ENCODE measurements around the gene ZNF598. TPM values are rescaled to one million over a fixed set of nuclear protein-coding genes. Genes with fewer than 3 reads are reported as not detected.

The ZNF598 gene
- total RNA-seq, 2 experiments from 2014 or later, result 67.8 to 77.1 TPM

DNA sequence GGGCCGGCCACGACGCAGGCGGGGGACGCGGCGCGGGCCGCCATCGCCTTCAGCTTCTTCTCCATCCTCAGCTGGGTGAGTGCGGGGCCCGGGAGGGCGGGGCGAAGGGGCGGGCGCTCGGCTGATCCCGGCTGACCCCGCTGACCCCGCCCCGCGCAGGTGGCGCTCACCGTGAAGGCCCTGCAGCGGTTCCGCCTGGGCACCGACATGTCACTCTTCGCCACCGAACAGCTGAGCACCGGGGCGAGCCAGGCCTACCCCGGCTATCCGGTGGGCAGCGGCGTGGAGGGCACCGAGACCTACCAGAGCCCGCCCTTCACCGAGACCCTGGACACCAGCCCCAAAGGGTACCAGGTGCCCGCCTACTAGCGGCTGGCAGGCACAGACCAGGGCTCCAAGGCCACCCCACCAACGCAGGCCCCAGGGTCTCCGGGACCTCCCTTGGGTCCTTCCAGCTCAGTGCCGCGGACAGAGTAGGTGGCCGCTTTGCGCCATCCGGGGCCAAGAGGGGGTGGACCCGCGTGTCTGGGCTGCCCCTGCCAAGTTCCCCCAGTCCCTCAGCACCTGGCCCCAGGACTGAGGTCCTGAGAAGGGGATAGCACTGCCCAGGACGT, 16.8 kb downstream of the ZNF598 start:
- Mint-ChIP-seq H3K36me3 (peaks cover 8% of the 10 kb centered on the region), H3K27ac (no peak overlapping the region)
- DNase-seq, result no peak

GRCh38 chr16:1991948-1992703, 17.5 kb downstream of the ZNF598 start:
- POLR2A ChIA-PET, result interaction anchor here (1.0 to 5.7 kb wide), 6 partner anchors 12 to 220 kb away, joined by 3 to 36 read pairs (median 8); partner anchors contain the start of genes EME2, MRPS34, RPS2 and TBL3
- Mint-ChIP-seq H3K36me3 (peaks cover 8% of the 10 kb centered on the region), H3K4me3 (peak overlapping the region; percentile 75), H3K4me1 (peaks cover 20% of the 10 kb centered on the region), H3K9me3 (no peaks in the 10 kb centered on the region), H3K27ac (no peak overlapping the region), H3K27me3 (peaks cover 13% of the 10 kb centered on the region)
- ATAC-seq (ENCODE audit: low read depth), result peak; percentile 76
- peak; percentile 96 for DNase-seq

More for the DNA sequence above, 16.8 kb downstream of the ZNF598 start:
- POLR2A ChIA-PET, result interaction anchor here (1.0 to 5.7 kb wide), 4 partner anchors 21 to 163 kb away, joined by 6 to 36 read pairs (median 11); partner anchors contain the start of genes RPS2, TBL3 and TRAF7
- Mint-ChIP-seq H3K27me3 (peaks cover 13% of the 10 kb centered on the region), H3K9me3 (no peaks in the 10 kb centered on the region), H3K4me1 (peaks cover 20% of the 10 kb centered on the region), H3K4me3 (no peak overlapping the region)
- ATAC-seq (ENCODE audit: low read depth), result no peak

DNA sequence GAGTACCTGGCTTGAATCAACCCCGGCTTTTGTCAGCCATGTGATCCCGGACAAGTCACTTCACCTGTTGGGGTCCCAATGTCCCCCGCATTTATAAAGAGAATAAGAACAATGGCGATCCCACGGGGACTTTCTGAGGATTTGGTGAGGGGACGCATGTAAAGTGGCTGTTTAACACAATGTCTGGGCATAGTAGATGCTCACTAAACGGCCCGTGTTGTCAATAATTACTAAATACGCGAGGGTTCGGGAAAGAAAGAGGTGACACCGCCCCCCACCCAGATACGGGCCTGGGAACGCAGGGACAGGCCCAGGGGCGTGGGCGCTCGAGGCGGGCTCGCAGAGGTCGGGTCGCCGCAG, 18.1 kb downstream of the ZNF598 start:
- ATAC-seq (ENCODE audit: low read depth) (no peak), DNase-seq (no peak)
- Mint-ChIP-seq H3K4me3 (peak overlapping the region; percentile 75), H3K36me3 (peaks cover 5% of the 10 kb centered on the region), H3K9me3 (no peaks in the 10 kb centered on the region), H3K27ac (peak overlapping the region; percentile 69), H3K27me3 (peaks cover 13% of the 10 kb centered on the region), H3K4me1 (peaks cover 18% of the 10 kb centered on the region)
- POLR2A ChIA-PET, result interaction anchor here (1.0 to 5.7 kb wide), 8 partner anchors 11 to 219 kb away, joined by 3 to 36 read pairs (median 7); partner anchors contain the start of genes EME2, MRPS34, RPS2 and TBL3

GRCh38 chr16:1991135-1991551, 18.5 kb downstream of the ZNF598 start:
- H3K27ac Mint-ChIP-seq, result peak overlapping the region; percentile 69
- peak; percentile 63 for DNase-seq
- H3K36me3 Mint-ChIP-seq, result peaks cover 5% of the 10 kb centered on the region
- ATAC-seq (ENCODE audit: low read depth), result peak; percentile 50
- H3K9me3 Mint-ChIP-seq, result no peaks in the 10 kb centered on the region
- peaks cover 13% of the 10 kb centered on the region for H3K27me3 Mint-ChIP-seq
- peak overlapping the region; percentile 75 for H3K4me3 Mint-ChIP-seq
- POLR2A ChIA-PET, result interaction anchor here (0.6 to 5.7 kb wide), 9 partner anchors 11 to 219 kb away, joined by 3 to 36 read pairs (median 4); partner anchors contain the start of genes EME2, MRPS34, RPS2 and TBL3
- H3K4me1 Mint-ChIP-seq, result peaks cover 19% of the 10 kb centered on the region

DNA sequence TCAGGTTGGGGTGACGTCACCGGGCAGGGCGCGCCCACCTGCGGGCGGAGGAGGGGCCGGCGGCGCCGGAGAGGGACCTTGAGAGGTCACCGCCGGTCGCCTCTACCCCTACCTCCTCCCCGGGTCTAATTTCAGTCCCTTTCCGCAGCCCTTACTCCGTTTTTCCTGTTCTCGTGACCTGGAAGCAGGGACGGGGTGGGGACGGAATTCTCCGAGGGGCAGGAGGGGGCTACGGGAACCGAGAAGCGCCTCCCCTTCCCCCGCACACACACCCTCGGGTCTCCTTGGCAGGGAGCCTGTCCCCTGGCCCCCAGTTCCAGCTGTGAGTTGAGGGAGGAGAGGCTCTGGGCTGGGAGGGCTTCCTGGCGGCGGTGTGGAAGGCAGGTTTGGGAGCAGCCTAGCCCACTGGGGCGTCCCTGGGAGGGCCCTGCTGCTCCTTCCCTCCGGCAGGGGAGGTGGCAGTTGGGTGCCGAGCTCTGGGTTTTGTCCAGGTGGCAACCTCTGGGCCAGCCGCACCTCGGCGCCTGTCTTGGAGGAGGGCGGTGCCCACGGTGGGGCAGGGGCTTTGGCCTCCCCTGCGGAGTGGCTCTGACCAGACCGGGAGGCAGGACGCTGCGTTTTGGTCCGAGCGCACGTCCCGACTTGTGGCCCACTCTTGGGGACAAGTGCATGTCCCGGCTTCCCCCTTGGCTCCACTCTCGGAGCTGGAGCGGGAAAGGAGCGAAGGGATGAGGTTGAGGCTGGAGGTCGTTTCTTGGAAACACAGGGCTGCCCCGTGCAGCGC, 19.1 kb downstream of the ZNF598 start:
- DNase-seq, result peak; percentile 65
- Mint-ChIP-seq H3K4me1 (peaks cover 18% of the 10 kb centered on the region), H3K4me3 (peak overlapping the region; percentile 75), H3K27ac (peak overlapping the region; percentile 67), H3K36me3 (peaks cover 5% of the 10 kb centered on the region), H3K27me3 (peaks cover 13% of the 10 kb centered on the region), H3K9me3 (no peaks in the 10 kb centered on the region)
- no peak for ATAC-seq (ENCODE audit: low read depth)
- POLR2A ChIA-PET, result interaction anchor here (0.6 to 5.7 kb wide), 9 partner anchors 10 to 218 kb away, joined by 3 to 36 read pairs (median 4); partner anchors contain the start of genes EME2, MRPS34, RPS2 and TBL3

DNA sequence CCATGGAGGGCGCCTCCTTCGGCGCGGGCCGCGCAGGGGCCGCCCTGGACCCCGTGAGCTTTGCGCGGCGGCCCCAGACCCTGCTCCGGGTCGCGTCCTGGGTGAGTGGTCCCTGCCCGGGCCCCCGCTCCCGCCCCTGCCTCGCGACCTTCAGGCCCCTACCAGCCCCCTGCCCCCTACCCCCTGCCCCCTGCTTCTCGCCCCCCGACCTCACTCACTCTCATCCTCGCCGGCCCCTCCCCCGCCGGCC, 19.6 kb downstream of the ZNF598 start:
- DNase-seq (no peak), ATAC-seq (ENCODE audit: low read depth) (no peak)
- peaks cover 13% of the 10 kb centered on the region for H3K27me3 Mint-ChIP-seq
- H3K4me1 Mint-ChIP-seq, result peaks cover 21% of the 10 kb centered on the region
- H3K27ac Mint-ChIP-seq, result no peak overlapping the region
- no peaks in the 10 kb centered on the region for H3K9me3 Mint-ChIP-seq
- peaks cover under 1% of the 10 kb centered on the region for H3K36me3 Mint-ChIP-seq
- POLR2A ChIA-PET, result interaction anchor here (1.2 to 5.7 kb wide), 5 partner anchors 14 to 28 kb away, joined by 3 to 36 read pairs (median 8); partner anchors contain the start of genes RPS2 and TBL3
- H3K4me3 Mint-ChIP-seq, result no peak overlapping the region

GRCh38 chr16:1989209-1990100, 20.2 kb downstream of the ZNF598 start, which contains the start of gene SYNGR3:
TSS of gene SYNGR3 (plus strand) at chr16:1989970. CDS start at chr16:1990103, 133 bp downstream.
- H3K4me3 Mint-ChIP-seq, result peak within 1 kb of the TSS; percentile 75
- ATAC-seq (ENCODE audit: low read depth) (no peak), DNase-seq (peak; percentile 57)
- H3K9me3 Mint-ChIP-seq, result no peaks in the 10 kb centered on the region
- no peaks in the 10 kb centered on the region for H3K36me3 Mint-ChIP-seq
- peaks cover 24% of the 10 kb centered on the region for H3K4me1 Mint-ChIP-seq
- H3K27ac Mint-ChIP-seq, result peak within 1 kb of the TSS; percentile 67
- H3K27me3 Mint-ChIP-seq, result peaks cover 13% of the 10 kb centered on the region
- POLR2A ChIA-PET, result interaction anchor here (3.4 to 5.7 kb wide), 2 partner anchors 18 to 25 kb away, joined by 15 to 36 read pairs; partner anchors contain the start of genes RPS2 and TBL3

- Mint-ChIP-seq H3K4me3 (no peak overlapping the region), H3K27ac (no peak overlapping the region), H3K36me3 (no peaks in the 10 kb centered on the region), H3K9me3 (no peaks in the 10 kb centered on the region), H3K27me3 (peaks cover 25% of the 10 kb centered on the region), H3K4me1 (peaks cover 24% of the 10 kb centered on the region)
- POLR2A ChIA-PET, result interaction anchor here (2.0 to 5.7 kb wide), 2 partner anchors 23 kb away, joined by 8 to 36 read pairs; partner anchors contain the start of gene RPS2
- no peak for DNase-seq
- ATAC-seq (ENCODE audit: low read depth), result no peak
Measured at GRCh38 chr16:1987198-1987597, 22.4 kb downstream of the ZNF598 start.

- Mint-ChIP-seq H3K4me1 (peaks cover 17% of the 10 kb centered on the region), H3K36me3 (no peaks in the 10 kb centered on the region), H3K4me3 (peak overlapping the region; percentile 83), H3K9me3 (no peaks in the 10 kb centered on the region), H3K27ac (no peak overlapping the region), H3K27me3 (peaks cover 40% of the 10 kb centered on the region)
- POLR2A ChIA-PET, result interaction anchor here (1.0 to 8.6 kb wide), 6 partner anchors 14 to 170 kb away, joined by 3 to 50 read pairs (median 8); partner anchors contain the start of genes RNF151, RPS2, TBL3 and TRAF7
- DNase-seq (no peak), ATAC-seq (ENCODE audit: low read depth) (no peak)
Measured at GRCh38 chr16:1985466-1986150, 24.0 kb downstream of the ZNF598 start.

- Mint-ChIP-seq H3K9me3 (no peaks in the 10 kb centered on the region), H3K27ac (peak overlapping the region; percentile 25), H3K27me3 (peaks cover 43% of the 10 kb centered on the region), H3K36me3 (no peaks in the 10 kb centered on the region), H3K4me1 (peaks cover 17% of the 10 kb centered on the region), H3K4me3 (peak overlapping the region; percentile 83)
- no peak for DNase-seq
- peak; percentile 30 for ATAC-seq (ENCODE audit: low read depth)
- POLR2A ChIA-PET, result interaction anchor here (0.5 to 8.6 kb wide), 8 partner anchors 13 to 932 kb away, joined by 3 to 50 read pairs (median 6); partner anchors contain the start of genes RPS2, TBL3 and TRAF7
Measured at GRCh38 chr16:1984347-1985225, 25.0 kb downstream of the ZNF598 start.

Measured in activated naive CD8-positive, alpha-beta T cell treated with anti-CD3 and anti-CD28 coated beads, Interleukin-2, amount 10 ng/mL, durations not matched to agents 7 days and 5 days (primary cell).